Measurements from ENCODE around the gene ELMO1. TPM values are rescaled to one million over a fixed set of nuclear protein-coding genes. Genes with fewer than 3 reads are reported as not detected.

Gene ELMO1
- total RNA-seq, 1 donor from 2014 or later = 11.4 TPM

GRCh38 chr7:37416378-37417106, 32.1 kb downstream of the ELMO1 start:
- no peak for DNase-seq (ENCODE audit: low spot score)
- intact Hi-C loops (cut with DNase I) = no loop called here

DNA sequence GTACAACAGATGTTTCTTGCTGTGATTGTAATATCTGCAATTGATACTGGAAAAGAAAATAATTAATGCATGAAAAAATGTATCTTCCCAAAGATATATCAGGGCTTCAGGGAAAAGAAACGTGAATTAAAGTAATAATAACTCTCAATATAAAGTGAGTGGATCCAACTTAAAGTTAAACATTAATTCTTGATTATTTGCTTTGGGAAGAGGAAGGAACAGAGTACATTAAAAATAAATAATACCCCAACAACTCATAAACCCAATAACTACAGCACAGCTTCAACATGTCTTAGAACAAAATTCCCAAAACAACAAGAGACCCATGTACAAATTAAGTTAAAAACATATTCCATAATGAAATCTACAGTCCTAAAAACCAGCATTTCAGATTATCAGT, 33.0 kb downstream of the ELMO1 start:
- no peak for DNase-seq (ENCODE audit: low spot score)
- intact Hi-C loops (cut with DNase I) = no loop called here

- no peak for DNase-seq (ENCODE audit: low spot score)
- intact Hi-C loops (cut with DNase I) = no loop called here
Measured at GRCh38 chr7:37414352-37414983, 34.2 kb downstream of the ELMO1 start.

DNA sequence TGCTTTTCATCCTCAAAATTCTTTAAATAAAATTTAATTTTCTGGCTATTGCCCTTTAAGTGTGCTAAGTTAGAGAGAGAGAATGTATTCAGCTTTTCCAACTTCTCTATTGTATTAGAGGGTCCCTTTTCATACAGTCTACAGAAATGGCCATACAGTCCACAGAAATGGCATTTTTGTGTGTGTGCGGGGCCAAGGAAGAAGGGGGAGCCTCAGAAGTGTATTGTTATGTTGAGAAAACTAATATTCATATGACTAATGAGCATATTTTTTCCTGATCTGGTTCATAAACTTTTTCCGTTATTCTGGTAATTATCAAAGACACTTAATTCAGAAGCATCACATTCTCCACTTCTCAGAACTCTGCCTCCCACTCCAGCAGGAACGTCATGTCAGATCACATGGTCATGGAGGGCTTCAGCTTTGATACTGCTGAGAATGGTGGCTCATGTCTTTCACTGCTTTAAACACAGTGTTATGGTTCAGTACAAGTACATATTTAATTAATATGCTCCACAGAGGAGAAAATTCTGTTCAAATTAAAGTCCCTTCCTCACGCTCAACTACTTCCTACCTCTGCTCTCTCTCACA, 37.1 kb downstream of the ELMO1 start:
- intact Hi-C loops (cut with DNase I) = no loop called here
- DNase-seq (ENCODE audit: low spot score) = no peak

- DNase-seq (ENCODE audit: low spot score) = no peak
- intact Hi-C loops (cut with DNase I) = no loop called here
Measured at GRCh38 chr7:37410305-37411229, 38.1 kb downstream of the ELMO1 start.

DNA sequence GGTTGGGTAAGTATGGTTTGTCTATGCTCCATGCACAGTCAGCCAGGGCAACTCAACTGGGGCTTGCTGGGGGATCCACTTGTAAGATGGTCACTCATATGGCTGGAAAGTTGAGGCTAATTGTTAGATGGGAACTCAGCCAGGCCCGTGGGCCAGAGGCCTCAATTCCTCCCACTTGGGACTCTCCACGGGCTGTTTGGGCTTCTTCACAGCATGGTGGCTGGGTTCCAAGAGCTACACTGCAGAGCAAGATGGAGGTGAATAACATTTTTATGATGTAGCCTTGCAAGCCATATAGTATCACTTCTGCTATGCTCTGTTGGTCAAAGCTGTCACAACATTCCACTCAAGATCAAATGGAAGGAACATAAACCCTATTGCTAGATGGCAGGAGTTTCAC, 39.2 kb downstream of the ELMO1 start:
- no peak for DNase-seq (ENCODE audit: low spot score)
- intact Hi-C loops (cut with DNase I) = loop anchor here (5.0 kb wide), 1 partner anchor 38 kb away; the partner anchor contains the start of gene ELMO1

DNA sequence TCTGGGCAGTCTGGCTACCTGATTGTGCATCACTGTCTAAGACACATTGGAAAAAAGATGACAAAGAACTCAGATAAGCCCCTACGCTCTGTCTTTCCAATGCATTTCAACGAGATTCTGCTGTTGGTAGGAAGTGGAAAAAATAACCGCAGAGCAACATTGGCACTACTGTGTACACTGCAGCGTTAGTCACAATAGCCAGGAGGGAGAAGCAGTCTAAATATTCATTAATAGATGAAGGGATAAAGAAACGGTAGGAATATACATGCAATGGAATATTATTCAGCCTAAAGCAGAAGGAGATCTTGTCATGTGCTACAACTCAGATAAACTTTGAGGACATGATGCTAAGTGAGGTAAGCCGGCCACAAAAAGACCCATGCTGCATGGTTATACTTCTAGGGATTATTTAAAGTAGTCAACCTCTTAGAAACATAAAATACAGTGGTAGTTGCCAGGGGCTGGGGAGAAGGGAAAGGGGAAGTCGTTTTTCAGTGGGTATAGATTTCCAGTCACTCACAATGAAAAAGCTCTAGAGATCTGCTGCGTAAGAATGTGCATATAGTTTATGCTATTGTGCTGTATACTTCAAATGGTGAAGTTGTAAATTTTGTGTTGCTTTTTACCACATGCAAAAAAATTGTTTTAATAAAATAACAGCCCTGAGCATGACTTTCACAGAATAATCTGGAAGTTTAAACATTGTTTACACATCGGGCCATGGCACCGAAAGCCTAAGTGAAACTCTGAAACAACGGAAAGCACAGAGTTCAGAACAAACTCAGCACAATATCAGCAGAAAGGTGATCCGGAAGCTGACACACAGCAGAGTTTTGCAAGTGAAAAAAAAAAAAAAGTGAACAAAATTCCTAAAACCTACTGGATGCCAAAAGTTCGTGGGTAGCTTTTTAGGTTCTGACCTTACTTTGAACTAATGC, 40.1 kb downstream of the ELMO1 start:
- no peak for DNase-seq (ENCODE audit: low spot score)
- intact Hi-C loops (cut with DNase I) = loop anchor here (5.0 kb wide), 1 partner anchor 39 kb away; the partner anchor contains the start of gene ELMO1

DNA sequence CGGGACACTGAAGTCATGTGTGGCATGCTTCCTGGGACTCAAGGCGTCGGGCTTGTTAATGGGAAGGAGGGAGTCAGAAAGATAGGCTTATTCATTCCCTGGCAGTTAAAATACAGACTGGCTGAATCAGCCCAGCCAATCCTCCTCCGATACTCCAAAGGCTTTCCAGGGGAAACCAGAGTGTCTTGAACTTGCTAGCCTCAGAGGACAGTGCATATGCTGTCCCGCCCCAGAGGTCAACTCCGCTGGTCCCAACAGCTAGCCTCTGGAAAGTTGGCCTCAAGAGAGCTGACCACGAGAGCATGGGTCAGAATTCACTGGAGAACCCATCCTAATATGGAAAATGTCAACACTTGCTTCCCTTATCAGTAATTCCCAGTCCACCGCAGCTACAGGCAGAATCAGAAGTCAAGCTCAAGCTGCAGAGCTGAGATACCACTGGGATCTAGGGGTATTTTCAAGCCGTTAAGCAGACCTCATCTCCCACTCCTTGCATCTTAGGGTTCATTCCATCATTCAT, 43.0 kb downstream of the ELMO1 start:
- intact Hi-C loops (cut with DNase I) = loop anchor here (5.0 kb wide), 1 partner anchor 42 kb away; the partner anchor contains the start of gene ELMO1
- no peak for DNase-seq (ENCODE audit: low spot score)

DNA sequence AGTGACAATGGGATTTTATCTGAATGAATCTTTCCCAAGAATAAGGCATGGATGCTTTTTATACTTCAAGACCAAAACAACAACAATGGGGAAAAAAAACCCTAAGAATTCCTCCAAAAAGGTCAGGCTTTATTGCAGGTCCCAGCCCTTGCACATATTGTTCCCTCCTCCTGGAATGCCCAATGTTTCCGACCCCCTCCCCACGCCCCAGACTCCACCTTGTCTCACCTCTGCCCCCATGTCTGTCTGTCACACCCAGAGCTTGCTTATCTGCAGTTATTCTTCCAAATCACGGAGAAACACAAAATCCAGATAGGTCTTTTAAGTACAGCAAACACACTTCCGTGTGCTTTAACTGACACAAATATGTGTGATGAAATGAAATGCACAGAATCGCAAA, 43.5 kb downstream of the ELMO1 start:
- intact Hi-C loops (cut with DNase I) = loop anchor here (5.0 kb wide), 1 partner anchor 42 kb away; the partner anchor contains the start of gene ELMO1
- DNase-seq (ENCODE audit: low spot score) = no peak

GRCh38 chr7:37399876-37400421, 48.7 kb downstream of the ELMO1 start:
- no peak for DNase-seq (ENCODE audit: low spot score)
- intact Hi-C loops (cut with DNase I) = no loop called here

DNA sequence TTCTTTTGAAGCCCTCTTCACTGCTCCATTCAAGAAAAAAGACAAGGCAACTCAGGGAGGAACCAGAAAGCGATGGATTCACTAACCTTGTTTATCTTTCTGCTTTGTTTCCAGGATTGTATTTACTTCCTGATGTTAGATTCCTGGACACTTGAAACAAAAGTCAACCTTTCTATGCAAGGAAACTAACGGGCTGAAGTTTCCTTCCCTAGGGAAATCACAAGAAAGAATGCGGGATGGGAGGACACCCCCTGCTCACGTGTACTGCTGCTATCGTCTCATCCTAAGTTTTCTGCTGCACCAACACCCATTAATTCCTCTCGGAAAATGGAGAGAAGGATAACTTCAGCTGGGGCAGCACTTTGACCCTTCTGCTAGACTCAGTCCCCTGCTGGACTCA, 50.3 kb downstream of the ELMO1 start:
- no peak for DNase-seq (ENCODE audit: low spot score)
- intact Hi-C loops (cut with DNase I) = no loop called here

- intact Hi-C loops (cut with DNase I) = no loop called here
- DNase-seq (ENCODE audit: low spot score) = no peak
Measured at GRCh38 chr7:37395618-37396259, 52.9 kb downstream of the ELMO1 start.

- DNase-seq (ENCODE audit: low spot score) = no peak
- intact Hi-C loops (cut with DNase I) = no loop called here
Measured at GRCh38 chr7:37394158-37394557, 54.5 kb downstream of the ELMO1 start.

DNA sequence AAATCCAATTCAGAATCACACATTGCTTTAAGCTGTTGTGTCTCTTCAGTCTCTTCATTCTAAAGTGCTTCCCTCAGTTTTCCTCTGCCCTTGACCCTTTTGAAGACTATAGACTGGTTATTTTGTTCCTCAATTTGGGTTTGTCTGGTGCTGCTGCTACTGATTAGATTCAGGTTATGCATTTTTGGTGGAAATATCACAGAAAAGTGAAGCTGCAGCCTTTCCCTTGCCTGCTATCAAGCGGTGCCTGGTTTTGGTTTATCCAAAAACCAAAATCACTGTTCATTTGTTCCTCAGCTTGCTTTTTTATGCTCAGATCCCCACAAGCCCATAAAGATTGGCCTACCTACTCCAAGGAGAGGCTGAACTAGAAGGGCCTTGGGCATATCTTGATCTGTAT, 55.2 kb downstream of the ELMO1 start:
- intact Hi-C loops (cut with DNase I) = no loop called here

GRCh38 chr7:37392673-37393017, 56.0 kb downstream of the ELMO1 start:
- intact Hi-C loops (cut with DNase I) = no loop called here
- DNase-seq (ENCODE audit: low spot score) = no peak

More for the DNA sequence above, 55.2 kb downstream of the ELMO1 start:
- no peak for DNase-seq (ENCODE audit: low spot score)

DNA sequence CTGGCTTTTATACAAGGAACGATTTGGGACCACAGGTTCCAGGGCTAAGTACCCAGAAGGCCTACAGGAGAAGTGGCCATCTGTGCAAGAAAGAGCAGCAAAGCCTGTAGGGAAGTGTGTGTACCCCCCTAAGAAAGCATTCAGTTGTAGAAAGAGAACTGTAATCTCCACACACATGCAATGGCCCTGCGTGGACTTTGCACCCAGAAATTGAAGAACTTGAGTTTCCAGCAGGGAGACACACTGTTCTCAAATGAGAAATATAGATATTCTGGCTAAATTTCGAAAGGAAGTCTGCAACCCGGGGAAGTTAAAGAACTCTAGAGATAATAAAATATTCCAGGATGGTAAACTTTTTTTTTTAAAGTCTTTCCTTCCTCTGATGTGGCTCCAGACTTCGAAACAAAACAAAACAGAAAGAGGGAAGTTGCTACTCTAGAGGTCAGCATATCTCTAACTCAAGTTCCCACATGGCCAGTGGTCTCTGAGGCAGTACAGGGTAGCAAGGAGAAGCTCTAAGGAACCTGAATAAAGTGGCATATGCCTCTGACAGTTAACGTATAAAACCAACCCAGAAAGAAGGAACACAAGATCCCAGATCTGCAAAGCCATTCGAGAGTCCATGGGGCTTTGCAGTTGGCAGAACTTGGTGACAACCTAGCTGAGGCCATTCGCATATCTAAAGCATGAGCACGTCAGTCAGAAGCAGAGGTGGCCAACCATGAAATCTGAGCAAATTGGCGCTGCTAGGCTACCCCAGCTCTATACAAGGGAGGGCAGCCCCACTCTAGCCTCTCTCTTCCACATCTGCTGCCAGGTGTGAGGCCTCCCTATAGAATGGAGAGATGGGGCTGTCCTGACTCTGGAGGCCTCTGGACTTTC, 56.6 kb downstream of the ELMO1 start:
- no peak for DNase-seq (ENCODE audit: low spot score)
- intact Hi-C loops (cut with DNase I) = no loop called here

- intact Hi-C loops (cut with DNase I) = no loop called here
- no peak for DNase-seq (ENCODE audit: low spot score)
Measured at GRCh38 chr7:37390114-37390513, 58.5 kb downstream of the ELMO1 start.
